ENCODE measurements around the gene HMX1.

The HMX1 gene

GRCh38 chr4:8876982-8877779 is 5.5 kb upstream of the HMX1 start:
- TF ChIP-seq, protein P1, sequence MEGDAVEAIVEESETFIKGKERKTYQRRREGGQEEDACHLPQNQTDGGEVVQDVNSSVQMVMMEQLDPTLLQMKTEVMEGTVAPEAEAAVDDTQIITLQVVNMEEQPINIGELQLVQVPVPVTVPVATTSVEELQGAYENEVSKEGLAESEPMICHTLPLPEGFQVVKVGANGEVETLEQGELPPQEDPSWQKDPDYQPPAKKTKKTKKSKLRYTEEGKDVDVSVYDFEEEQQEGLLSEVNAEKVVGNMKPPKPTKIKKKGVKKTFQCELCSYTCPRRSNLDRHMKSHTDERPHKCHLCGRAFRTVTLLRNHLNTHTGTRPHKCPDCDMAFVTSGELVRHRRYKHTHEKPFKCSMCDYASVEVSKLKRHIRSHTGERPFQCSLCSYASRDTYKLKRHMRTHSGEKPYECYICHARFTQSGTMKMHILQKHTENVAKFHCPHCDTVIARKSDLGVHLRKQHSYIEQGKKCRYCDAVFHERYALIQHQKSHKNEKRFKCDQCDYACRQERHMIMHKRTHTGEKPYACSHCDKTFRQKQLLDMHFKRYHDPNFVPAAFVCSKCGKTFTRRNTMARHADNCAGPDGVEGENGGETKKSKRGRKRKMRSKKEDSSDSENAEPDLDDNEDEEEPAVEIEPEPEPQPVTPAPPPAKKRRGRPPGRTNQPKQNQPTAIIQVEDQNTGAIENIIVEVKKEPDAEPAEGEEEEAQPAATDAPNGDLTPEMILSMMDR (IDR thresholded peaks at IDR 0.05; ENCODE audit: control extremely low read depth, extremely low read depth, low read depth, missing control alignments), result no peak
- DNase-seq (ENCODE audit: extremely low spot score), result no peak
- CTCF ChIA-PET, result no interaction called here
- POLR2A ChIA-PET, result no interaction called here

DNA sequence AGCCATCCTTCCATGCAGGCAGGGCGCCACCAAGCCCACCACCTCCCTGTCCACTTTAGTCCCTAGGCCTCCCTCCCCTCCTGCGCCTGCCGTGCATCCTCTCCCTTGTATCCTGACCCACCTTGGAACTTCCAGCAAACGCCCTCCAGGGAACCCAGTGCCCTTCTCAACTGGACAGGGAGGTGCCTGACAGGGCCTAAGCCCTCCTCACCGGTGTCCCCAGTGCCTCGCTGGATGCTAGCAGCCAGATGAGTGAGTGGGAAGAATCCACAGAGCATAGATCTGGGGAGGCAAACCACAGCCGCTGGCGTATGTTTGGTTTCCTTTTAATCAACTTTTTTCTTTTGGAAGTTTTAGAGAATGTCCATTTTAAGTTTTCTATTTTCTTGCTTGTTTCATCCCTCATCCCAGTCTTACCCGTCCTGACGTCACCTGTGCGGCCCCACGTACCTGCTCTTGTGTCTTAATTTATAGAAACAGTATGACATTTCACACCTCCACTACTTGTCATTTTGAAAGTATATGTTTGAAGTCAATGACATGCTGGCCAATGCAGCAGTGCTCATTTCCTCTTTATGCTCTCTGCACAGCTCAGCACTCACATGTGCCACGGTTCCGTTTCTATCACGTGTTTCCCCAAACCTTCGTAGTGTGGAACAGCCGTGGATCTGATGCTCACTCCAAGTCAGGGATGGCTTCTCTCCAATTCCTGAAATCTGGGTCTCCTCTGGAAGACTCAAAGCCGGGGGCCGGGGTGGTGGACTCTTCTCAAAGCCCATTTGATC is 3.4 kb upstream of the HMX1 start:
- no peak for DNase-seq (ENCODE audit: extremely low spot score)
- POLR2A ChIA-PET, result no interaction called here
- TF ChIP-seq, protein P1 (IDR thresholded peaks at IDR 0.05; ENCODE audit: control extremely low read depth, extremely low read depth, low read depth, missing control alignments), result no peak
- CTCF ChIA-PET, result no interaction called here

GRCh38 chr4:8874003-8874895 is 2.6 kb upstream of the HMX1 start:
- TF ChIP-seq, protein P1 (IDR thresholded peaks at IDR 0.05; ENCODE audit: control extremely low read depth, extremely low read depth, low read depth, missing control alignments), result no peak
- ChIA-PET POLR2A (no interaction called here), CTCF (no interaction called here)
- DNase-seq (ENCODE audit: extremely low spot score), result no peak

DNA sequence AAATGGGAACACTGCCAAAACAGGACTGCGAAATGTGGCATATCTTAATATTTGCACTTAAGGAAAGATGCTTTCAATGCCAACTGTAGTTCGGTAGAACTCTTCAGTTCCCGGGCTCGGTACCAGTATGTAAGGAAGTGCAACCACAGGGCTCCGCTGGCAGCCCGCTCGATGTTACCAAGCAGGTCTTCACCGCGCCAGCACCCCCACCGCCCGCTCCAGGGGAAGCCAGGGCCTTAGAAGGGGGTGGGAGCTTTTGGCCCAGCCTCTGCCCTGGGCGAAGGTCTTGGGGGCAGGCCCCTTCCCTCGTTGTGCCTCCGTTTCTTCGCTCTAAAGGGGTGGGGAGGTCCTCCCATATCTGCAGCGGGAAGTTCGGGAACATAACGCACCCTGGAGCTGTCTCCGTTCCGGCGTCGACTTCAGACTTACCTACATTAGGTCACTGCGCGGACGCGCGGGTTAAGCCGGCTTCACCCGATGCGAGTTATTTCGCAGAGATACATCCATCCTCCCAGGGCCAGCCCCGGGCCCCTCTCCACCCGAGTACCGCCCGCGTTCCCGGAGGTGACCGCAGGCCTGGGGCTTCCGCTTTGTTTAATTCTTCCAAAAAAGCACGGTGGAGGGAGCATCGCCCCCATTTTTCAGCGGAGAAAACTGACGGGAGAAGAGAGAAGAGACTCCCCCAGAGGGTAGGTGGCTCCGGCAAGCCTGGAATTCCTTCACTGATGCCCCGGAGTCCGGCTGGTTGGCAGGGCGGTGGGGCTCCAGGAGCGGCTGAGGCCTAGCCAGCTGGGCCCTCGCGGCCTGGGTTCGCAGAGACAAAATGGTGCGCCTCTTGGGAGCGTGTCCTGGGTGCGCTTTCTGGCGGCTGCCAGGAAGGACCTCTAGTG is 1.0 kb upstream of the HMX1 start:
- CTCF ChIA-PET, result no interaction called here
- POLR2A ChIA-PET, result no interaction called here
- TF ChIP-seq, protein P1 (IDR thresholded peaks at IDR 0.05; ENCODE audit: control extremely low read depth, extremely low read depth, low read depth, missing control alignments), result no peak
- no peak for DNase-seq (ENCODE audit: extremely low spot score)

DNA sequence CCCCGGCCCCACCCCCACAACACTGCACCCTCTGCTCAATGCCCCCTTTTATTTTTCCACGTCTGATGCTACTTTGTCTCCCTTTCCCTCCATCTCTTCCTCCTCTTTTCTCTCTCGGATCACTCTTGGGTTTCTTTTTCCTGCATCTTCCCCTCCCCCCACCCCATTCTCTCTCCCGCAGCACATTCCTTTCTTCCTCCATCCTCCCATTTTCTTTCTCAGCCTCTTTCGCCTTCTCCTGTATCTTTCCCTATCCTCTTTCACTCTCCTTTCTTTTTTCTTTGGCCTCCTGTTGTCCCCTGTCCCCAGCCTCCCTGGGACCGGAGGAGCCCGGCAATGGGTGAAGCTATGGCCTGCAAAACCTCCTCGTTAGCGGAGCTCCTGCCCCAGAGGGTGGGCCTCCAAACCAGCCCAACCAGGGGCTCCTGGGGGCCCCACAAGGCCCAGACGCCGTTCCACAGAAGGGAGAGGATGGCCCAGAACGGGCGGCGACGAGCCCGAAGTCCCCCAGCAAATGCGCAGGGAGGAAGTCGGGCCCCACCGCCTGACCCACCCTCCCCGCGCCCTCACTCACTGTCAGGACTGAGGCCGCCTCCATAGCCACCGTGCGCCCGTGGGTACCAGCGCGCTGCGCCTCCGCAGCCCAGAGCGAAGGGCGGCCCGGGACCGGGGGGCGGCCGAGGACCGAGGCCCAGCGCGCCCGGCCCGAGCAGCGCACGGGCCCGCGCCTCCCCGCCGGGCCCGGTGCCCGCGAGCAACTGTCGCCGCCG is 807 bp downstream of the HMX1 start:
- TF ChIP-seq, protein P1 (IDR thresholded peaks at IDR 0.05; ENCODE audit: control extremely low read depth, extremely low read depth, low read depth, missing control alignments), result no peak
- ChIA-PET POLR2A (no interaction called here), CTCF (no interaction called here)
- no peak for DNase-seq (ENCODE audit: extremely low spot score)
